Measurements from ENCODE around the gene ZBTB44.

ZBTB44 gene

DNA sequence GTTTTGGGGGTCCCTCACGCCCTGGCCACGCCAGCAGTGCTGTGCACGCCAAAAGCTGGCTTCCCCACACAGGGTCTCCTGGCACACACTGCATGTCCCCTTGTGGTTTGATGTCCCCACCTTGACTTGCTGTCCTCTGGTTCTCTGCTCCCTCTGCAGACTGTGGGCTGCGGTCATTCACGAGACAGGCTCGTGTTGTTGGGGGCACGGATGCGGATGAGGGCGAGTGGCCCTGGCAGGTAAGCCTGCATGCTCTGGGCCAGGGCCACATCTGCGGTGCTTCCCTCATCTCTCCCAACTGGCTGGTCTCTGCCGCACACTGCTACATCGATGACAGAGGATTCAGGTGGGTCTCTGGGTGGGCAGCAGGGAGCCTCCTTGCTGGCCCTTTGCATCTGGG is 114.9 kb downstream of the ZBTB44 start:
- no peaks in the 10 kb centered on the region for H3F3A ChIP-seq (ENCODE audit: insufficient read depth, low read length)
- no peak overlapping the region for H2AFZ ChIP-seq (ENCODE audit: low read length)
- H3K9me3 ChIP-seq (ENCODE audit: low read length), result no peaks in the 10 kb centered on the region
- H3K4me2 ChIP-seq (ENCODE audit: low read length), result no peak overlapping the region
- TF ChIP-seq, protein P1, sequence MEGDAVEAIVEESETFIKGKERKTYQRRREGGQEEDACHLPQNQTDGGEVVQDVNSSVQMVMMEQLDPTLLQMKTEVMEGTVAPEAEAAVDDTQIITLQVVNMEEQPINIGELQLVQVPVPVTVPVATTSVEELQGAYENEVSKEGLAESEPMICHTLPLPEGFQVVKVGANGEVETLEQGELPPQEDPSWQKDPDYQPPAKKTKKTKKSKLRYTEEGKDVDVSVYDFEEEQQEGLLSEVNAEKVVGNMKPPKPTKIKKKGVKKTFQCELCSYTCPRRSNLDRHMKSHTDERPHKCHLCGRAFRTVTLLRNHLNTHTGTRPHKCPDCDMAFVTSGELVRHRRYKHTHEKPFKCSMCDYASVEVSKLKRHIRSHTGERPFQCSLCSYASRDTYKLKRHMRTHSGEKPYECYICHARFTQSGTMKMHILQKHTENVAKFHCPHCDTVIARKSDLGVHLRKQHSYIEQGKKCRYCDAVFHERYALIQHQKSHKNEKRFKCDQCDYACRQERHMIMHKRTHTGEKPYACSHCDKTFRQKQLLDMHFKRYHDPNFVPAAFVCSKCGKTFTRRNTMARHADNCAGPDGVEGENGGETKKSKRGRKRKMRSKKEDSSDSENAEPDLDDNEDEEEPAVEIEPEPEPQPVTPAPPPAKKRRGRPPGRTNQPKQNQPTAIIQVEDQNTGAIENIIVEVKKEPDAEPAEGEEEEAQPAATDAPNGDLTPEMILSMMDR (IDR thresholded peaks at IDR 0.05; ENCODE audit: low read length), result no peak
- TF ChIP-seq EZH2 (IDR thresholded peaks at IDR 0.05; ENCODE audit: borderline replicate concordance, low read length), result no peak
- no peaks in the 10 kb centered on the region for H3K4me1 ChIP-seq (ENCODE audit: insufficient read depth, low read length, severe bottlenecking)
- peaks cover 97% of the 10 kb centered on the region for H3K36me3 ChIP-seq (ENCODE audit: insufficient read depth, low read length)
- no peaks in the 10 kb centered on the region for H3K27me3 ChIP-seq (ENCODE audit: insufficient read depth, low read length)
- no peak overlapping the region for H3K4me3 ChIP-seq (ENCODE audit: low read depth, low read length, poor library complexity, severe bottlenecking)
- H3K9me2 ChIP-seq (ENCODE audit: low read depth, low read length), result no peaks in the 10 kb centered on the region
- no peaks in the 10 kb centered on the region for H3K79me2 ChIP-seq (ENCODE audit: insufficient read depth, low read length)
- H3K27ac ChIP-seq (ENCODE audit: low read depth, low read length, poor library complexity, severe bottlenecking), result no peak overlapping the region
- H3K9ac ChIP-seq (ENCODE audit: low read length), result no peak overlapping the region
- H4K20me1 ChIP-seq (ENCODE audit: insufficient read depth, low read length), result no peaks in the 10 kb centered on the region

DNA sequence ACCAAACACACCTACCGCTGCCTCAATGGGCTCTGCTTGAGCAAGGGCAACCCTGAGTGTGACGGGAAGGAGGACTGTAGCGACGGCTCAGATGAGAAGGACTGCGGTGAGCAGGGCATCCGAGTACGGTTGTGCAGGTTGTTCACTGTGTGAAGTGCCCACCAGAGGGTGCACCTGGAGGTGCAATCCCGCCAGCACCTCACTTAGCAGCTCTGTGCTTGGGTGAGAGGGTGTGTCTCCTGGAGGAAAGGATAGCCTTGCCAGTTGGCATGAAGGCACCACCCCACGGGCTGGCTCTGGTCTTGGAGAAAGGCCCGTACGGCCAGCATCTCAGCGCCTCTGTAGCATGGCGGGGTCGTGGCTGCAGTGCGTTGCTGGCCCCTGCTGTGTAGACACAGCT is 115.8 kb downstream of the ZBTB44 start:
- no peaks in the 10 kb centered on the region for H3K4me1 ChIP-seq (ENCODE audit: insufficient read depth, low read length, severe bottlenecking)
- H3F3A ChIP-seq (ENCODE audit: insufficient read depth, low read length), result no peaks in the 10 kb centered on the region
- H2AFZ ChIP-seq (ENCODE audit: low read length), result no peak overlapping the region
- no peak overlapping the region for H3K4me3 ChIP-seq (ENCODE audit: low read depth, low read length, poor library complexity, severe bottlenecking)
- H3K27ac ChIP-seq (ENCODE audit: low read depth, low read length, poor library complexity, severe bottlenecking), result no peak overlapping the region
- no peaks in the 10 kb centered on the region for H3K27me3 ChIP-seq (ENCODE audit: insufficient read depth, low read length)
- no peak overlapping the region for H3K9ac ChIP-seq (ENCODE audit: low read length)
- H3K9me2 ChIP-seq (ENCODE audit: low read depth, low read length), result no peaks in the 10 kb centered on the region
- TF ChIP-seq, protein P1 (IDR thresholded peaks at IDR 0.05; ENCODE audit: low read length), result no peak
- TF ChIP-seq EZH2 (IDR thresholded peaks at IDR 0.05; ENCODE audit: borderline replicate concordance, low read length), result no peak
- no peaks in the 10 kb centered on the region for H3K9me3 ChIP-seq (ENCODE audit: low read length)
- H4K20me1 ChIP-seq (ENCODE audit: insufficient read depth, low read length), result no peaks in the 10 kb centered on the region
- peaks cover 97% of the 10 kb centered on the region for H3K36me3 ChIP-seq (ENCODE audit: insufficient read depth, low read length)
- no peak overlapping the region for H3K4me2 ChIP-seq (ENCODE audit: low read length)
- no peaks in the 10 kb centered on the region for H3K79me2 ChIP-seq (ENCODE audit: insufficient read depth, low read length)

DNA sequence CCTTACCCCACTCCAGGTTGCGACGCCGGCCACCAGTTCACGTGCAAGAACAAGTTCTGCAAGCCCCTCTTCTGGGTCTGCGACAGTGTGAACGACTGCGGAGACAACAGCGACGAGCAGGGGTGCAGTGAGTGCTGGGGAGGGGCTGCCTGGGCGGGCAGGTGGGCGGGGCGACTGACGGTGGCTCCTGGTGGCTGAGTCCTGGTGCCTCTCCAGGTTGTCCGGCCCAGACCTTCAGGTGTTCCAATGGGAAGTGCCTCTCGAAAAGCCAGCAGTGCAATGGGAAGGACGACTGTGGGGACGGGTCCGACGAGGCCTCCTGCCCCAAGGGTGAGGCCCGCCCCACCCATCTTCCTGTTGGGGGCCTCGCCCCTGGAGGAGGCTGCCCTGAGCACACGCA is 116.4 kb downstream of the ZBTB44 start:
- TF ChIP-seq, protein P1 (IDR thresholded peaks at IDR 0.05; ENCODE audit: low read length), result no peak
- no peak for TF ChIP-seq EZH2 (IDR thresholded peaks at IDR 0.05; ENCODE audit: borderline replicate concordance, low read length)

More for the DNA sequence above, 116.4 kb downstream of the ZBTB44 start:
- no peak overlapping the region for H3K4me3 ChIP-seq (ENCODE audit: low read depth, low read length, poor library complexity, severe bottlenecking)
- no peaks in the 10 kb centered on the region for H3K27me3 ChIP-seq (ENCODE audit: insufficient read depth, low read length)
- H3K9ac ChIP-seq (ENCODE audit: low read length), result no peak overlapping the region
- peaks cover 97% of the 10 kb centered on the region for H3K36me3 ChIP-seq (ENCODE audit: insufficient read depth, low read length)
- H3K9me3 ChIP-seq (ENCODE audit: low read length), result no peaks in the 10 kb centered on the region
- H3F3A ChIP-seq (ENCODE audit: insufficient read depth, low read length), result no peaks in the 10 kb centered on the region
- no peaks in the 10 kb centered on the region for H3K79me2 ChIP-seq (ENCODE audit: insufficient read depth, low read length)
- no peak overlapping the region for H2AFZ ChIP-seq (ENCODE audit: low read length)
- H3K4me1 ChIP-seq (ENCODE audit: insufficient read depth, low read length, severe bottlenecking), result no peaks in the 10 kb centered on the region
- no peak overlapping the region for H3K4me2 ChIP-seq (ENCODE audit: low read length)
- no peak overlapping the region for H3K27ac ChIP-seq (ENCODE audit: low read depth, low read length, poor library complexity, severe bottlenecking)
- no peaks in the 10 kb centered on the region for H4K20me1 ChIP-seq (ENCODE audit: insufficient read depth, low read length)
- H3K9me2 ChIP-seq (ENCODE audit: low read depth, low read length), result no peaks in the 10 kb centered on the region
